Vagina (tissue), 2 donors: Measurements from ENCODE around the gene ARHGEF16. TPM values are rescaled to one million over a fixed set of nuclear protein-coding genes. Genes with fewer than 3 reads are reported as not detected.

ENCODE experiments used
- DNase-seq, 2 donors: peaks; one replicate each; pipeline ENCODE4 v3.0.0-alpha.2; 2017; ENCODE audit errors: extremely low spot score in 2 of 2
- H3K27ac ChIP-seq: fragments of 200-600 bp; sonication (generic); one replicate; pipeline ENCODE4 v1.5.1; 2019
- H3K27me3 ChIP-seq: fragments of 200-600 bp; sonication (generic); one replicate; pipeline ENCODE4 v1.5.1; 2019
- H3K36me3 ChIP-seq, 2 donors: fragments of 200-600 bp; sonication (generic); one replicate each; pipeline ENCODE4 v1.5.1; 2017 to 2019
- H3K4me1 ChIP-seq: fragments of 200-600 bp; sonication (generic); one replicate; pipeline ENCODE4 v1.5.1; 2019
- H3K4me3 ChIP-seq, 2 donors: fragments of 200-600 bp; sonication (generic); 1 replicate in 1 of 2; 2 replicates in 1 of 2; pipeline ENCODE4 v1.5.1; 2016 to 2019
- H3K9me3 ChIP-seq: fragments of 200-600 bp; sonication (generic); one replicate; pipeline ENCODE4 v1.5.1; 2019
- POLR2A ChIP-seq, 2 donors: fragments of 450-650 bp; IDR thresholded peaks; one replicate each; pipeline ENCODE4 v1.6.1; 2017; ENCODE audit warnings: antibody characterized with exemption in 2 of 2, mild to moderate bottlenecking in 2 of 2, moderate library complexity in 2 of 2
- POLR2AphosphoS5 ChIP-seq, 2 donors: sonication (generic); formaldehyde crosslinking; IDR thresholded peaks; one replicate each; pipeline ENCODE4 v1.9.0; 2017; ENCODE audit warnings: antibody characterized with exemption in 2 of 2, mild to moderate bottlenecking in 2 of 2, low read depth in 1 of 2; ENCODE audit not compliant: insufficient read depth in 1 of 2
- intact Hi-C: fragments of 100-400 bp; cut with DNase I; formaldehyde crosslinking; loops from one replicate; pipeline ENCODE4 v1.15.1; 2023
- total RNA-seq: library from RNA; depleted of rRNA; stranded (reverse); fragments of >200 nt; gene quantifications from one replicate; pipeline ENCODE4 v1.2.3, GENCODE V29; 2016
- TF ChIP-seq, protein P1 (sequence below), 3 experiments: fragments of 450-650 bp in 2 of 3; fragments of 200-600 bp in 1 of 3; sonication (generic) in 1 of 3; IDR thresholded peaks; one replicate each; pipeline ENCODE4 v1.5.1; 2017 to 2019; ENCODE audit warnings: antibody characterized with exemption in 3 of 3, mild to moderate bottlenecking in 2 of 3, moderate library complexity in 2 of 3

The ARHGEF16 gene
- total RNA-seq, 1 donor from 2014 or later, result 6.4 TPM

- Histone ChIP-seq H3K27ac (peak overlapping the region; percentile 28), H3K9me3 (no peaks in the 10 kb centered on the region), H3K27me3 (no peaks in the 10 kb centered on the region), H3K4me1 (peaks cover 10% of the 10 kb centered on the region), H3K4me3 (no peak overlapping the region), H3K36me3 (no peaks in the 10 kb centered on the region)
- no peak for DNase-seq
- intact Hi-C loops, result no loop called here
- TF ChIP-seq POLR2AphosphoS5 (IDR thresholded peaks at IDR 0.05; ENCODE audit: insufficient read depth in 1 of 2, low read depth in 1 of 2) (no peak), POLR2A (IDR thresholded peaks at IDR 0.05) (no peak)
- TF ChIP-seq, protein P1, sequence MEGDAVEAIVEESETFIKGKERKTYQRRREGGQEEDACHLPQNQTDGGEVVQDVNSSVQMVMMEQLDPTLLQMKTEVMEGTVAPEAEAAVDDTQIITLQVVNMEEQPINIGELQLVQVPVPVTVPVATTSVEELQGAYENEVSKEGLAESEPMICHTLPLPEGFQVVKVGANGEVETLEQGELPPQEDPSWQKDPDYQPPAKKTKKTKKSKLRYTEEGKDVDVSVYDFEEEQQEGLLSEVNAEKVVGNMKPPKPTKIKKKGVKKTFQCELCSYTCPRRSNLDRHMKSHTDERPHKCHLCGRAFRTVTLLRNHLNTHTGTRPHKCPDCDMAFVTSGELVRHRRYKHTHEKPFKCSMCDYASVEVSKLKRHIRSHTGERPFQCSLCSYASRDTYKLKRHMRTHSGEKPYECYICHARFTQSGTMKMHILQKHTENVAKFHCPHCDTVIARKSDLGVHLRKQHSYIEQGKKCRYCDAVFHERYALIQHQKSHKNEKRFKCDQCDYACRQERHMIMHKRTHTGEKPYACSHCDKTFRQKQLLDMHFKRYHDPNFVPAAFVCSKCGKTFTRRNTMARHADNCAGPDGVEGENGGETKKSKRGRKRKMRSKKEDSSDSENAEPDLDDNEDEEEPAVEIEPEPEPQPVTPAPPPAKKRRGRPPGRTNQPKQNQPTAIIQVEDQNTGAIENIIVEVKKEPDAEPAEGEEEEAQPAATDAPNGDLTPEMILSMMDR (IDR thresholded peaks at IDR 0.05), result no peak
These were observed 68.2 kb downstream of the ARHGEF16 start for GRCh38 chr1:3522564-3523265.

DNA sequence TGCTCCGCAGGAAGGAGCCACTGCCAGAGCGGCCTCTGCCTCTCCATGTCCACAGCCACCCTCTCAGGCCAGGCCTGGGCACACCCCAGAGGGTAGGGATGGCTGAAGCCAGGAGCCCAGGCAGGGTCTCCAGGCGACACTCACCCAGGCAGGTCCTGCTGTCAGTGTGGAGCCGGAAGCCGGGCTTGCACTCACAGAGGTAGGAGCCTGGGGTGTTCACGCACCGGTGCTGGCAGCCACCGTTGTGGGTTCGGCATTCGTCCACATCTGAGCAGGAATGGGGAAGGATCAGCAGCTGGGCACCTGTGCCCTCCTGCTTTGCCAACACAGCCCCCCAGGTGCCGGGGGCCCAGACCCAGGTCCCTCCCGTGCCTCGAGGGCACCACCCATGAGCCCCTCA lies 69.5 kb downstream of the ARHGEF16 start:
- H3K27me3 ChIP-seq, result no peaks in the 10 kb centered on the region
- no peaks in the 10 kb centered on the region for H3K36me3 ChIP-seq
- peak overlapping the region; percentile 28 for H3K27ac ChIP-seq
- no peak overlapping the region for H3K4me3 ChIP-seq
- intact Hi-C loops, result no loop called here
- H3K9me3 ChIP-seq, result no peaks in the 10 kb centered on the region
- TF ChIP-seq POLR2A (IDR thresholded peaks at IDR 0.05) (no peak), POLR2AphosphoS5 (IDR thresholded peaks at IDR 0.05; ENCODE audit: insufficient read depth in 1 of 2, low read depth in 1 of 2) (no peak)
- TF ChIP-seq, protein P1 (IDR thresholded peaks at IDR 0.05), result no peak
- peaks cover 13% of the 10 kb centered on the region for H3K4me1 ChIP-seq
- DNase-seq, result no peak

DNA sequence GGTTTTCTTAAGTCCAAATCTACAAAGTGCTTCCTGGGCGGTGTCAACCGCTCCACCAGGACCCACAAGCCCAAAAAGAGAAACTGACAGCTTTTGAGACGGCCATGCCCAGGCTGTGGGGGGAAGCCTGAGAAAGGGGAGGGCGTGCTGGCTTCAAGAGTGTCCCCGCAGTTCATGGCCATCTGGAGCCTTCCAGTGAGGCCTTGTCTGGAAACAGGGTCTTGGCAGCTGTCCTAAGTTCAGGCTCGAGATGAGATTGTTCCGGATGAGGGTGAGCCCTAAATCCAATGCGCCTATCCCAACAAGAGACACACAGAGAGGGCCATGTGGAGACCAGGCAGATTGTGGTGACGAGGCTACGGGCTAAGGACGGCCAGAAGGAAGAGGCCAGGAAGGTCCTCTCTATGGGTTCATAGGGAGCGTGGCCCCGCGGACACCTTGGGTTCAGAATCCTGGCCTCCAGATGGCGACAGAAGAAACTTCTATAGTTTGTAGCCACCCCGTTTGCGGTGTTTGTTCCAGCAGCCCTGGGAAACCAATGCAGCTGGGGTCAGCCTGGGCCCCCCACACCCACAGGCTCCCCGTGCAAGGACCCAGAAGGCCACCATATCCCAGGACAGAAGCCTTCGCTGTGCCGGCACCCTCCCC lies 70.2 kb downstream of the ARHGEF16 start:
- Histone ChIP-seq H3K36me3 (no peaks in the 10 kb centered on the region), H3K27me3 (no peaks in the 10 kb centered on the region), H3K4me1 (peaks cover 20% of the 10 kb centered on the region), H3K9me3 (no peaks in the 10 kb centered on the region), H3K27ac (no peak overlapping the region), H3K4me3 (no peak overlapping the region)
- intact Hi-C loops, result no loop called here
- TF ChIP-seq, protein P1 (IDR thresholded peaks at IDR 0.05), result no peak
- TF ChIP-seq POLR2A (IDR thresholded peaks at IDR 0.05), result no peak
- no peak for TF ChIP-seq POLR2AphosphoS5 (IDR thresholded peaks at IDR 0.05; ENCODE audit: insufficient read depth in 1 of 2, low read depth in 1 of 2)
- DNase-seq, result no peak

DNA sequence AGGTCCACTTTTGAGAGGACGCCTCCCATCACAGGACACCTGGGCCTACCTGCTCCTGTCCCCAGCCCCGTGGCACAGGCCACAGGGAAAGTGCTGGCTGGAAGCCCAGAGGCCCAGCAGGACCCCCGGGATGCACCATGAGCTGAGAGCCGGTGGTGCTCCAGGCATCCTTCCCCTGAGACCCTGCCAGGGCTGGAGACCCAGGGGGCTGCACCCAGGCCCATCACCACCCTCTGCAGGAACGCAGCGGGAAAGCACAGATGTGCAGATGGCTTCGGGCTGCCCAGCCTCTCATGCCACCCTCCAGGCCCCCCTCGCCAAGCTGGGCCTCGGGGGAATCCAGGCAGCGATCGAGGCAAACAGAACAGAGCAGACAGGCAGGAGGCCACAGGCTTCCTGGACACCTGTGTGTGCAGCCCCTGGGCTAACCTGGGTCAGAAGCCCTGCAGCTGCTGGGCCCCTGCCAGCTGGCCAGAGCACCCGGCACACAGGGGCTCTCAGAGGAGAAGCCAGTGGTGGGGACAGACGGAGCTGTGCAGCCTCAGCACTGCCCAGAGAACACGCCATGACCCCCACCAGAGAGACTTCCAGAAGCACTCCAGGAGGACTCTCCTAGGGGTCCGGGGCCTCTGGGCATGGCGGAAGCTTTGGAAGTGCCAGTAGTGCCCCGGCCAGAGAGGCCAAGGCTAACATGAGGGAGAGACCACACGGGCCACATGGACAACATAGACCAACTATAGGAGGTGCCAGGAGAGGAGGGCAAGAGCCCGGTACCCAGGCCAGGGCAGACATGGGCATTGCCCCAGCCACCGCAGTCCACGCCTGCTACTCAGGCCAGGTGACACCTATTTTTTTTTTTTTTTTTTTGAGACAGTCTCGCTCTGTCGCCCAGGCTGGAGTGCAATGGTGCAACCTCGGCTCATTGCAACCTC lies 71.4 kb downstream of the ARHGEF16 start:
- H3K4me1 ChIP-seq, result peaks cover 31% of the 10 kb centered on the region
- DNase-seq, result no peak
- no peaks in the 10 kb centered on the region for H3K36me3 ChIP-seq
- H3K27me3 ChIP-seq, result no peaks in the 10 kb centered on the region
- TF ChIP-seq, protein P1 (IDR thresholded peaks at IDR 0.05), result no peak
- TF ChIP-seq POLR2A (IDR thresholded peaks at IDR 0.05) (no peak), POLR2AphosphoS5 (IDR thresholded peaks at IDR 0.05; ENCODE audit: insufficient read depth in 1 of 2, low read depth in 1 of 2) (no peak)
- no peak overlapping the region for H3K4me3 ChIP-seq
- H3K9me3 ChIP-seq, result no peaks in the 10 kb centered on the region
- no peak overlapping the region for H3K27ac ChIP-seq
- intact Hi-C loops, result no loop called here
